GM18517 (cell line): ENCODE measurements around the gene OR1J2.

Experiments
- ATAC-seq: cut with Tn5 transposase; IDR thresholded peaks from one replicate; pipeline ENCODE4 v1.9.1; 2021; ENCODE audit warnings: mild to moderate bottlenecking, moderate library complexity; ENCODE audit not compliant: unreplicated experiment

OR1J2 gene

GRCh38 chr9:122546196-122546595 is 35.6 kb downstream of the OR1J2 start:
- no peak for ATAC-seq

GRCh38 chr9:122551371-122551770 is 40.8 kb downstream of the OR1J2 start:
- no peak for ATAC-seq

- ATAC-seq: no peak
Measured at GRCh38 chr9:122552812-122553211, 42.2 kb downstream of the OR1J2 start, which contains the start of gene OR1N2. OR1N2 (plus strand) TSS chr9:122553112; CDS start chr9:122553212, 100 bp downstream.
